Measurements from ENCODE around the gene AGAP5.
A peak's percentile ranks its signal among the peaks of the same experiment; 100 is the strongest.

The AGAP5 gene

DNA sequence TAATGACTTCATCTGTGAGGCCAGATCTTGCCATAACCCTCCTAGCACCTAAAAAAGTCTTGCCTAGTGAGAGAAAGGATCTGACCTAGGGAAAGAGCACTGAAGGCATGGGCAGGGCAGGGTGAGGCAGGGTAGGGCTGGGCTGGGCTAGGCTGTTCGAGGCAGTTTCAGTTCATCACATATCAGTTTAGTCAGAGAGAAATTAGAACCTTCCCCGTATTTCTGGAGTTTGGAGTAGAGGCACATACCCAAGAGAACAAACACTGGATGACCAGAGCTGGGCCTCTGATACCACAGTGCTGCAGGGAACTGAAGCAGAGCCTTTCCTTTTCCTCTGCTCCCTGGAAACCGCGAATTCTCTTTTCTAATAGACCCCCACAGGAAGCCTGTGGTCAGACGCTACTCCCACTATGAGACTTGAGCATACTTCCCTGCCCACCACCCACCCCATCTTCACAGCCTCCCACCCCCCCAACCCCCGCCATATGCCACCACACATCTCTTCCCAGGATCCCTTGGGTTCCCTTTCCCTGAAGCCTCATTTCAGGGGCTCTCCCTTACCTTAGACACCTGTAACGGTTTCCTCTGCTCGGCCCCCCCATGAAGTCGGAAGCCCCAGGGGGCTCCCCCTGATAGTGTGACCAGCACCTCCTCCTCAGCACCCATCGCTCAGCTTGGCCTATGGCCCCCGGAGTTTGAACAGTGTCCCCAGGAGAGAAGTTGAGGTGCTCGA is 42.5 kb downstream of the AGAP5 start:
- Histone ChIP-seq H3K9ac (ENCODE audit: low read length) (no peak overlapping the region), H3F3A (ENCODE audit: insufficient read depth, low read length) (no peaks in the 10 kb centered on the region), H3K4me3 (ENCODE audit: low read depth, low read length, poor library complexity, severe bottlenecking) (no peak overlapping the region), H3K79me2 (ENCODE audit: insufficient read depth, low read length) (no peaks in the 10 kb centered on the region), H3K4me1 (ENCODE audit: insufficient read depth, low read length, severe bottlenecking) (peaks cover 6% of the 10 kb centered on the region), H3K36me3 (ENCODE audit: insufficient read depth, low read length) (no peaks in the 10 kb centered on the region), H3K9me3 (ENCODE audit: low read length) (no peaks in the 10 kb centered on the region), H3K4me2 (ENCODE audit: low read length) (no peak overlapping the region), H3K27me3 (ENCODE audit: insufficient read depth, low read length) (no peaks in the 10 kb centered on the region), H3K9me2 (ENCODE audit: low read depth, low read length) (no peaks in the 10 kb centered on the region), H2AFZ (ENCODE audit: low read length) (no peak overlapping the region), H4K20me1 (ENCODE audit: insufficient read depth, low read length) (no peaks in the 10 kb centered on the region), H3K27ac (ENCODE audit: low read depth, low read length, poor library complexity, severe bottlenecking) (no peak overlapping the region)
- TF ChIP-seq, protein P1, sequence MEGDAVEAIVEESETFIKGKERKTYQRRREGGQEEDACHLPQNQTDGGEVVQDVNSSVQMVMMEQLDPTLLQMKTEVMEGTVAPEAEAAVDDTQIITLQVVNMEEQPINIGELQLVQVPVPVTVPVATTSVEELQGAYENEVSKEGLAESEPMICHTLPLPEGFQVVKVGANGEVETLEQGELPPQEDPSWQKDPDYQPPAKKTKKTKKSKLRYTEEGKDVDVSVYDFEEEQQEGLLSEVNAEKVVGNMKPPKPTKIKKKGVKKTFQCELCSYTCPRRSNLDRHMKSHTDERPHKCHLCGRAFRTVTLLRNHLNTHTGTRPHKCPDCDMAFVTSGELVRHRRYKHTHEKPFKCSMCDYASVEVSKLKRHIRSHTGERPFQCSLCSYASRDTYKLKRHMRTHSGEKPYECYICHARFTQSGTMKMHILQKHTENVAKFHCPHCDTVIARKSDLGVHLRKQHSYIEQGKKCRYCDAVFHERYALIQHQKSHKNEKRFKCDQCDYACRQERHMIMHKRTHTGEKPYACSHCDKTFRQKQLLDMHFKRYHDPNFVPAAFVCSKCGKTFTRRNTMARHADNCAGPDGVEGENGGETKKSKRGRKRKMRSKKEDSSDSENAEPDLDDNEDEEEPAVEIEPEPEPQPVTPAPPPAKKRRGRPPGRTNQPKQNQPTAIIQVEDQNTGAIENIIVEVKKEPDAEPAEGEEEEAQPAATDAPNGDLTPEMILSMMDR (IDR thresholded peaks at IDR 0.05; ENCODE audit: low read length): no peak
- no peak for TF ChIP-seq EZH2 (IDR thresholded peaks at IDR 0.05; ENCODE audit: borderline replicate concordance, low read length)

DNA sequence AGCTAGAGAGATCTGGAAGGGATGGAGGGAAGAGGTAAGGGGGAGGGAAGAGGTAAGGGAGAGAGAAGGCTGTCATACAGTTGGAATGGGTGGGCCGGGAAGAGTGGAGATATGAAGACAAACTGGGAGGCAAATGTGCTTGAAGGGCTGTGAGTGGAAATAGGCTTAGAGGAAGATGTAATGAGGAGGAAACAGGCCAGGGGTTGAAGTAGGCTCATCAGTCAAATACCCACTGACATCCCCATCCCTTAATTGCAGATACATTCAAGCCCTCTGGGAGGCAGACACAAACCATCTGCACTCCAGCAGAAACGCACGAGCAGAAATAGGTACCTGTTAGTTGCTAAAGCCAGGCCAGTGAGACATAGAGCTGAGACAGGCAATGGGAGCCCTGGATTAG is 44.2 kb downstream of the AGAP5 start:
- TF ChIP-seq, protein P1 (IDR thresholded peaks at IDR 0.05; ENCODE audit: low read length): peak; percentile 54; the same call in 1 of the 2 replicates
- no peak for TF ChIP-seq EZH2 (IDR thresholded peaks at IDR 0.05; ENCODE audit: borderline replicate concordance, low read length)
- H3K4me3 ChIP-seq (ENCODE audit: low read depth, low read length, poor library complexity, severe bottlenecking): no peak overlapping the region
- no peaks in the 10 kb centered on the region for H3K9me3 ChIP-seq (ENCODE audit: low read length)
- H3K4me2 ChIP-seq (ENCODE audit: low read length): no peak overlapping the region
- H3K4me1 ChIP-seq (ENCODE audit: insufficient read depth, low read length, severe bottlenecking): peaks cover 6% of the 10 kb centered on the region
- H3F3A ChIP-seq (ENCODE audit: insufficient read depth, low read length): no peaks in the 10 kb centered on the region
- H3K9ac ChIP-seq (ENCODE audit: low read length): no peak overlapping the region
- no peaks in the 10 kb centered on the region for H3K9me2 ChIP-seq (ENCODE audit: low read depth, low read length)
- H3K36me3 ChIP-seq (ENCODE audit: insufficient read depth, low read length): no peaks in the 10 kb centered on the region
- no peaks in the 10 kb centered on the region for H4K20me1 ChIP-seq (ENCODE audit: insufficient read depth, low read length)
- no peaks in the 10 kb centered on the region for H3K79me2 ChIP-seq (ENCODE audit: insufficient read depth, low read length)
- 0 out of 2 replicates have a peak, but pooled peaks cover 4% of the 10 kb centered on the region for H3K27me3 ChIP-seq (ENCODE audit: insufficient read depth, low read length)
- no peak overlapping the region for H2AFZ ChIP-seq (ENCODE audit: low read length)
- H3K27ac ChIP-seq (ENCODE audit: low read depth, low read length, poor library complexity, severe bottlenecking): no peak overlapping the region

DNA sequence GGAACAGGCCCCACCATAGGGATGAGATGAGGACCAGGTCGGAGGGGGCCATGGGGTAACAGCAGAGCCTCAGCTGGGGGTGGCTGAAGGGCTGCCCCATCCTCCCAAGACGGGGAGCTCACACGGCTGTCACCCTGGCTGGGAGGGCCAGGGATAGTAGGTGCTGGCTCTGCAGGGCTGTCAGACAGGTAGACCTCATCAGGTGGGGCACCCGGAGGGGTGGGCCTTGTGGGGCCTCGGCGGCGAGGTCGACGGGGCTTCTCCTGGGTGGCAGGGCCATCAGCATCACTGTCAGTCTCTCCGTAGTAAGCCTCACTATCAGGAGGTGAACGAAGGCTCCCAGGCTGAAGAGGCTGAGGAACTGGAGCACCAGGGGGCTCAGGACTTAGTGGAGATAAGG is 44.7 kb downstream of the AGAP5 start:
- no peaks in the 10 kb centered on the region for H4K20me1 ChIP-seq (ENCODE audit: insufficient read depth, low read length)
- no peak overlapping the region for H3K9ac ChIP-seq (ENCODE audit: low read length)
- H3K9me2 ChIP-seq (ENCODE audit: low read depth, low read length): no peaks in the 10 kb centered on the region
- H3K27ac ChIP-seq (ENCODE audit: low read depth, low read length, poor library complexity, severe bottlenecking): no peak overlapping the region
- 0 out of 2 replicates have a peak, but pooled peaks cover 4% of the 10 kb centered on the region for H3K27me3 ChIP-seq (ENCODE audit: insufficient read depth, low read length)
- no peak overlapping the region for H2AFZ ChIP-seq (ENCODE audit: low read length)
- no peaks in the 10 kb centered on the region for H3F3A ChIP-seq (ENCODE audit: insufficient read depth, low read length)
- no peaks in the 10 kb centered on the region for H3K79me2 ChIP-seq (ENCODE audit: insufficient read depth, low read length)
- H3K36me3 ChIP-seq (ENCODE audit: insufficient read depth, low read length): no peaks in the 10 kb centered on the region
- TF ChIP-seq, protein P1 (IDR thresholded peaks at IDR 0.05; ENCODE audit: low read length): no peak
- TF ChIP-seq EZH2 (IDR thresholded peaks at IDR 0.05; ENCODE audit: borderline replicate concordance, low read length): no peak
- H3K4me3 ChIP-seq (ENCODE audit: low read depth, low read length, poor library complexity, severe bottlenecking): no peak overlapping the region
- H3K4me1 ChIP-seq (ENCODE audit: insufficient read depth, low read length, severe bottlenecking): peaks cover 6% of the 10 kb centered on the region
- no peak overlapping the region for H3K4me2 ChIP-seq (ENCODE audit: low read length)
- H3K9me3 ChIP-seq (ENCODE audit: low read length): no peaks in the 10 kb centered on the region
